ENCODE data around the gene SEMA3A.

- no peak for TF ChIP-seq POLR2A (IDR thresholded peaks at IDR 0.05; ENCODE audit: low read depth, low read length)
- TF ChIP-seq, protein P1, sequence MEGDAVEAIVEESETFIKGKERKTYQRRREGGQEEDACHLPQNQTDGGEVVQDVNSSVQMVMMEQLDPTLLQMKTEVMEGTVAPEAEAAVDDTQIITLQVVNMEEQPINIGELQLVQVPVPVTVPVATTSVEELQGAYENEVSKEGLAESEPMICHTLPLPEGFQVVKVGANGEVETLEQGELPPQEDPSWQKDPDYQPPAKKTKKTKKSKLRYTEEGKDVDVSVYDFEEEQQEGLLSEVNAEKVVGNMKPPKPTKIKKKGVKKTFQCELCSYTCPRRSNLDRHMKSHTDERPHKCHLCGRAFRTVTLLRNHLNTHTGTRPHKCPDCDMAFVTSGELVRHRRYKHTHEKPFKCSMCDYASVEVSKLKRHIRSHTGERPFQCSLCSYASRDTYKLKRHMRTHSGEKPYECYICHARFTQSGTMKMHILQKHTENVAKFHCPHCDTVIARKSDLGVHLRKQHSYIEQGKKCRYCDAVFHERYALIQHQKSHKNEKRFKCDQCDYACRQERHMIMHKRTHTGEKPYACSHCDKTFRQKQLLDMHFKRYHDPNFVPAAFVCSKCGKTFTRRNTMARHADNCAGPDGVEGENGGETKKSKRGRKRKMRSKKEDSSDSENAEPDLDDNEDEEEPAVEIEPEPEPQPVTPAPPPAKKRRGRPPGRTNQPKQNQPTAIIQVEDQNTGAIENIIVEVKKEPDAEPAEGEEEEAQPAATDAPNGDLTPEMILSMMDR (conservative IDR thresholded peaks at IDR 0.05; ENCODE audit: low read depth, low read length): no peak
Measured at GRCh38 chr7:84137812-84138211, 56.8 kb downstream of the SEMA3A start.
